HepG2 (cell line): Measurements from ENCODE around the gene TSC22D4. TPM values are rescaled to one million over a fixed set of nuclear protein-coding genes. Genes with fewer than 3 reads are reported as not detected.

Experiments
- ATAC-seq: fragments of 200-7000 bp; cut with Tn5 transposase; 3 replicates; pipeline ENCODE4 v1.9.1; 2020; ENCODE audit warnings: mild to moderate bottlenecking, moderate library complexity
- BruUV-seq: library from RNA; stranded (reverse); fragments of 400-500 nt; replicated peaks from 2 replicates; lab custom pipeline; 2021; lab: Mats Ljungman, UMichigan
- CTCF ChIA-PET: fragments of 300-600 bp; formaldehyde crosslinking; extraction: SDS; loops from one replicate; lab custom pipeline; 2021; ENCODE audit warnings: low total read pairs, inconsistent platforms, low intra/inter-chr PET ratio; lab: Yijun Ruan, JAX
- POLR2A ChIA-PET: fragments of 350-600 bp; sonication (Branson Sonifier 250); formaldehyde crosslinking; loops from one replicate; lab custom pipeline; 2020; ENCODE audit warnings: antibody characterized with exemption, inconsistent platforms; lab: Yijun Ruan, JAX
- DNase-seq: peaks from one replicate; pipeline ENCODE4 v3.0.0-alpha.2; 2015; ENCODE audit warnings: low spot score
- FAIRE-seq: peaks from 3 replicates; lab custom pipeline; 2011; peaks lifted over from hg19 to GRCh38; lab: Jason Lieb, UNC
- H2AFZ ChIP-seq: one replicate; pipeline ENCODE4 v1.6.1; 2011; ENCODE audit warnings: low read length, inconsistent platforms
- H3K27ac ChIP-seq: fragments of 300-600 bp; 3 replicates; pipeline ENCODE4 v1.8.0; 2011; ENCODE audit warnings: mixed run types, mild to moderate bottlenecking, mixed read lengths, low read length, inconsistent platforms; ENCODE audit not compliant: insufficient read depth; ENCODE audit errors: extremely low read length
- H3K27me3 ChIP-seq, 2 experiments: fragments of 200-600 bp in 1 of 2; 2 replicates in 1 of 2; 3 replicates in 1 of 2; pipeline versions ENCODE4 v1.6.0 to v1.8.0; 2011; ENCODE audit warnings: low read length in 2 of 2, mild to moderate bottlenecking in 2 of 2, moderate library complexity in 2 of 2, inconsistent platforms in 1 of 2; ENCODE audit not compliant: insufficient read depth in 2 of 2, control insufficient read depth in 1 of 2
- H3K36me3 ChIP-seq, 2 experiments: fragments of 200-600 bp in 1 of 2; replicated peaks in 1 of 2; 2 replicates in 1 of 2; 3 replicates in 1 of 2; pipeline versions ENCODE4 v1.5.1 to v1.8.0; 2011; ENCODE audit warnings: low read length in 2 of 2, inconsistent platforms in 1 of 2; ENCODE audit not compliant: insufficient read depth in 2 of 2, control insufficient read depth in 1 of 2
- H3K4me1 ChIP-seq: 2 replicates; pipeline ENCODE4 v1.5.1; 2012; ENCODE audit warnings: low read length, inconsistent platforms; ENCODE audit not compliant: insufficient read depth
- H3K4me2 ChIP-seq: 2 replicates; pipeline ENCODE4 v1.6.0; 2011; ENCODE audit warnings: low read depth, low read length, inconsistent platforms
- H3K4me3 ChIP-seq, 3 experiments: fragments of 200-600 bp in 1 of 3; sonication (generic), shearing (Covaris generic) in 1 of 3; replicated peaks in 1 of 3; 2 replicates each; pipeline ENCODE4 v1.5.1; 2011 to 2016; ENCODE audit warnings: low read length in 3 of 3, inconsistent platforms in 2 of 3, low read depth in 2 of 3, mild to moderate bottlenecking in 2 of 3, control low read depth in 1 of 3, mixed read lengths in 1 of 3; ENCODE audit not compliant: insufficient read depth in 1 of 3
- H3K79me2 ChIP-seq: one replicate; pipeline ENCODE4 v1.6.1; 2011; ENCODE audit warnings: low read length, inconsistent platforms; ENCODE audit not compliant: insufficient read depth
- H3K9ac ChIP-seq: 2 replicates; pipeline ENCODE4 v1.6.0; 2011; ENCODE audit warnings: mild to moderate bottlenecking, low read depth, low read length, inconsistent platforms; ENCODE audit not compliant: insufficient read depth
- H3K9me3 ChIP-seq: 2 replicates; pipeline ENCODE4 v1.5.1; 2012; ENCODE audit warnings: mild to moderate bottlenecking, low read length
- H4K20me1 ChIP-seq: 2 replicates; pipeline ENCODE4 v1.6.0; 2011; ENCODE audit warnings: inconsistent platforms, mild to moderate bottlenecking, low read length, moderate library complexity; ENCODE audit not compliant: insufficient read depth
- RFX1 ChIP-seq: fragments of 450-650 bp; IDR thresholded peaks from 2 replicates; pipeline ENCODE4 v1.6.1; 2017
- RFX3 ChIP-seq: IDR thresholded peaks from 2 replicates; pipeline ENCODE4 v1.6.1; 2016; ENCODE audit warnings: missing biosample characterization, missing genetic modification reagents
- RFX5 ChIP-seq: IDR thresholded peaks from 2 replicates; pipeline ENCODE4 v1.6.1; 2011; ENCODE audit warnings: low read depth, low read length, improper control_type of control experiment
- WGBS: methylation state at CpG from one replicate; pipeline ENCODE4 v1.1.6; 2017; ENCODE audit warnings: low lambda C conversion rate; 5-methylcytosine and 5-hydroxymethylcytosine counted together
- in situ Hi-C: cut with HindIII; loops from 2 replicates; pipeline ENCODE4 v1.10.0; 2017; ENCODE audit warnings: low pct_unique_long_range_greater_than_20kb; ENCODE audit not compliant: extremely low pct_ligation_motif_present
- intact Hi-C: fragments of 100-400 bp; cut with micrococcal nuclease; formaldehyde crosslinking; loops from one replicate; pipeline ENCODE4 v1.10.0; 2022; ENCODE audit not compliant: unreplicated experiment
- polyA plus RNA-seq, 8 experiments: library from polyadenylated mRNA; depleted of rRNA in 3 of 8; stranded (reverse) in 7 of 8; unstranded in 1 of 8; fragments of >200 nt; fragmentation: Illumina TruSeq in 4 of 8; extraction: Trizol in 4 of 8; gene quantifications; 2 replicates each; pipeline versions ENCODE4 v1.2.1 to v1.2.3, GENCODE V29; 2011 to 2016; ENCODE audit warnings: low read depth in 4 of 8, missing spikeins in 1 of 8, mixed read lengths in 1 of 8; ENCODE audit not compliant: insufficient read depth in 1 of 8
- total RNA-seq, 5 experiments: library from RNA; depleted of rRNA; stranded (reverse); fragments of >200 nt; fragmentation: Illumina TruSeq; extraction: Trizol; gene quantifications; 2 replicates each; pipeline ENCODE4 v1.2.3, GENCODE V29; 2016; ENCODE audit warnings: low read depth in 1 of 5
- TF ChIP-seq, protein P1 (sequence below): sonication (generic); formaldehyde crosslinking; IDR thresholded peaks from 2 replicates; pipeline ENCODE4 v1.4.0; 2020; ENCODE audit warnings: missing genetic modification reagents, borderline replicate concordance
- TF ChIP-seq, protein P2 (sequence below): sonication (generic); formaldehyde crosslinking; IDR thresholded peaks from 2 replicates; pipeline ENCODE4 v1.4.0; 2020; ENCODE audit warnings: missing genetic modification reagents

The TSC22D4 gene
- total and polyA plus RNA-seq, 2 of the 13 experiments (the other 11 are each of a cell fraction or from before 2014, with no cell fraction given) = 7.7 to 8.7 TPM

DNA sequence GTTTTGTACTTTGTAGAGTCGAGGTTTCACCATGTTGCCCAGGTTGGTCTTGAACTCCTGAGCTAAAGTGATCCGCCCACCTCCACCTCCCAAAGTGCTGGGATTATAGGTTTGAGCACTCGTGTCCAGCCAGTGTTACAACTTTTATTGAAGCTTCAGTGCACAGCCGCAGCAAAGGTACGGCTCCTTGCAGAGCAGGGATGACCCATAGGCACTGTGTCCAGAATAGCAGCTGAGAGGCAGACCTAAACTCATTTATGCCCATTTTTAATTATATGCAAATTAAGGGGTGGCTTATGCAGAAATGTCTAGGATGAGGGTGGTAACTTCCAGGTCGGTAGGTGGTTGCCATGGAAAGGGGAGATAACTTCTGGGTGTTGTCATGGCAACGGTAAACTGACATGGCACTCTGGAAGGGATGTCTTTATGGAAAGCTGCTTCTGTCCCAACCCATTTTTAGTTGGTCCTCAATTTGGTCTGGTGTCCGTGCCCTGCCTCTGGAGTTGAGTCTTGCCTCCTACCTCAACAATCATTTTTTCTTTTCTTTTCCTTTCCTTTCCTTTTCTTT lies 27.4 kb upstream of the TSC22D4 start:
- no peaks in the 10 kb centered on the region for H3K27me3 ChIP-seq
- DNase-seq = peak; percentile 50
- ChIA-PET POLR2A (no interaction called here), CTCF (no interaction called here)
- no peak overlapping the region for H2AFZ ChIP-seq
- no peaks in the 10 kb centered on the region for H4K20me1 ChIP-seq
- no peak overlapping the region for H3K4me3 ChIP-seq
- TF ChIP-seq, protein P1, sequence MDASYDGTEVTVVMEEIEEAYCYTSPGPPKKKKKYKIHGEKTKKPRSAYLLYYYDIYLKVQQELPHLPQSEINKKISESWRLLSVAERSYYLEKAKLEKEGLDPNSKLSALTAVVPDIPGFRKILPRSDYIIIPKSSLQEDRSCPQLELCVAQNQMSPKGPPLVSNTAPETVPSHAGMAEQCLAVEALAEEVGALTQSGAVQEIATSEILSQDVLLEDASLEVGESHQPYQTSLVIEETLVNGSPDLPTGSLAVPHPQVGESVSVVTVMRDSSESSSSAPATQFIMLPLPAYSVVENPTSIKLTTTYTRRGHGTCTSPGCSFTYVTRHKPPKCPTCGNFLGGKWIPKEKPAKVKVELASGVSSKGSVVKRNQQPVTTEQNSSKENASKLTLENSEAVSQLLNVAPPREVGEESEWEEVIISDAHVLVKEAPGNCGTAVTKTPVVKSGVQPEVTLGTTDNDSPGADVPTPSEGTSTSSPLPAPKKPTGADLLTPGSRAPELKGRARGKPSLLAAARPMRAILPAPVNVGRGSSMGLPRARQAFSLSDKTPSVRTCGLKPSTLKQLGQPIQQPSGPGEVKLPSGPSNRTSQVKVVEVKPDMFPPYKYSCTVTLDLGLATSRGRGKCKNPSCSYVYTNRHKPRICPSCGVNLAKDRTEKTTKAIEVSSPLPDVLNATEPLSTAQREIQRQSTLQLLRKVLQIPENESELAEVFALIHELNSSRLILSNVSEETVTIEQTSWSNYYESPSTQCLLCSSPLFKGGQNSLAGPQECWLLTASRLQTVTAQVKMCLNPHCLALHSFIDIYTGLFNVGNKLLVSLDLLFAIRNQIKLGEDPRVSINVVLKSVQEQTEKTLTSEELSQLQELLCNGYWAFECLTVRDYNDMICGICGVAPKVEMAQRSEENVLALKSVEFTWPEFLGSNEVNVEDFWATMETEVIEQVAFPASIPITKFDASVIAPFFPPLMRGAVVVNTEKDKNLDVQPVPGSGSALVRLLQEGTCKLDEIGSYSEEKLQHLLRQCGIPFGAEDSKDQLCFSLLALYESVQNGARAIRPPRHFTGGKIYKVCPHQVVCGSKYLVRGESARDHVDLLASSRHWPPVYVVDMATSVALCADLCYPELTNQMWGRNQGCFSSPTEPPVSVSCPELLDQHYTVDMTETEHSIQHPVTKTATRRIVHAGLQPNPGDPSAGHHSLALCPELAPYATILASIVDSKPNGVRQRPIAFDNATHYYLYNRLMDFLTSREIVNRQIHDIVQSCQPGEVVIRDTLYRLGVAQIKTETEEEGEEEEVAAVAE (CRISPR knock-in tag) = no peak
- TF ChIP-seq, protein P2, sequence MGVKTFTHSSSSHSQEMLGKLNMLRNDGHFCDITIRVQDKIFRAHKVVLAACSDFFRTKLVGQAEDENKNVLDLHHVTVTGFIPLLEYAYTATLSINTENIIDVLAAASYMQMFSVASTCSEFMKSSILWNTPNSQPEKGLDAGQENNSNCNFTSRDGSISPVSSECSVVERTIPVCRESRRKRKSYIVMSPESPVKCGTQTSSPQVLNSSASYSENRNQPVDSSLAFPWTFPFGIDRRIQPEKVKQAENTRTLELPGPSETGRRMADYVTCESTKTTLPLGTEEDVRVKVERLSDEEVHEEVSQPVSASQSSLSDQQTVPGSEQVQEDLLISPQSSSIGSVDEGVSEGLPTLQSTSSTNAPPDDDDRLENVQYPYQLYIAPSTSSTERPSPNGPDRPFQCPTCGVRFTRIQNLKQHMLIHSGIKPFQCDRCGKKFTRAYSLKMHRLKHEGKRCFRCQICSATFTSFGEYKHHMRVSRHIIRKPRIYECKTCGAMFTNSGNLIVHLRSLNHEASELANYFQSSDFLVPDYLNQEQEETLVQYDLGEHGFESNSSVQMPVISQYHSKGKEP (CRISPR knock-in tag) = no peak
- peak; percentile 84 for TF ChIP-seq RFX1
- TF ChIP-seq RFX5 = peak; percentile 32; the same call in 1 of the 2 replicates
- TF ChIP-seq RFX3 (CRISPR knock-in tag) = peak; percentile 84
- peaks cover 47% of the 10 kb centered on the region for H3K4me1 ChIP-seq
- H3K27ac ChIP-seq = no peak overlapping the region
- in situ Hi-C loops (no loop called here), intact Hi-C loops (no loop called here)
- no peak overlapping the region for H3K4me2 ChIP-seq
- H3K9me3 ChIP-seq = no peaks in the 10 kb centered on the region
- 20% methylated on average over 5 of the region's 8 CpGs for WGBS
- no peak for FAIRE-seq
- peak; percentile 46 for ATAC-seq
- H3K79me2 ChIP-seq = no peaks in the 10 kb centered on the region
- BruUV-seq = no TSS peak
- no peaks in the 10 kb centered on the region for H3K36me3 ChIP-seq
- no peak overlapping the region for H3K9ac ChIP-seq
